Right lobe of liver (tissue), 4 donors: ENCODE results near the gene ZNF354B.

ENCODE experiments used
- POLR2A ChIP-seq: fragments of 450-650 bp; IDR thresholded peaks from one replicate; pipeline ENCODE4 v1.6.1; 2017; ENCODE audit warnings: antibody characterized with exemption, mild to moderate bottlenecking
- TF ChIP-seq, protein P1 (sequence below), 4 donors: fragments of 200-600 bp in 3 of 4; fragments of 450-650 bp in 1 of 4; IDR thresholded peaks; one replicate each; pipeline versions ENCODE4 v1.5.1 to v1.8.0; 2016 to 2022; ENCODE audit warnings: antibody characterized with exemption in 4 of 4, mild to moderate bottlenecking in 2 of 4
- donor health status: DM: no; HTN: no; CAD: no.
- donor health status: DM: no; HTN: no; CAD: no.
- donor health status: DM: no; HTN: yes; CAD: no.

DNA sequence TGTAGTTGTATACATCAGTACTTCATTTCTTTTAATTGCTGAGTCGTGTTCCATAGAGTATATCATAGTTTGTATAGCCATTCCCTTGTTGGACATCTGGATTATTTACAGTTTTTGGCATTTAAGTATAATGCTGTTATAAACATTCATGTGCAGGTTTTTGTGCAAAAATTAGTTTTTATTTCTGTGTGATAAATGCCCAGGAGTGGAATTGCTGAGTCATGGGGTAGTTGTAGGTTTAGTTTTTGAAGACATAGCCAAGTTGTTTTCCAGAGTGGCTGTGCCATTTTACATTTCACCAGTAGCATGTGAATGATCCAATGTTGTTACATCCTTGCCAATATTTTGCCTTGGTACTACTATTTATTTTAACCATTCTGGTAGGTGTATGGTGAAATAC, 12.5 kb downstream of the ZNF354B start:
- TF ChIP-seq, protein P1, sequence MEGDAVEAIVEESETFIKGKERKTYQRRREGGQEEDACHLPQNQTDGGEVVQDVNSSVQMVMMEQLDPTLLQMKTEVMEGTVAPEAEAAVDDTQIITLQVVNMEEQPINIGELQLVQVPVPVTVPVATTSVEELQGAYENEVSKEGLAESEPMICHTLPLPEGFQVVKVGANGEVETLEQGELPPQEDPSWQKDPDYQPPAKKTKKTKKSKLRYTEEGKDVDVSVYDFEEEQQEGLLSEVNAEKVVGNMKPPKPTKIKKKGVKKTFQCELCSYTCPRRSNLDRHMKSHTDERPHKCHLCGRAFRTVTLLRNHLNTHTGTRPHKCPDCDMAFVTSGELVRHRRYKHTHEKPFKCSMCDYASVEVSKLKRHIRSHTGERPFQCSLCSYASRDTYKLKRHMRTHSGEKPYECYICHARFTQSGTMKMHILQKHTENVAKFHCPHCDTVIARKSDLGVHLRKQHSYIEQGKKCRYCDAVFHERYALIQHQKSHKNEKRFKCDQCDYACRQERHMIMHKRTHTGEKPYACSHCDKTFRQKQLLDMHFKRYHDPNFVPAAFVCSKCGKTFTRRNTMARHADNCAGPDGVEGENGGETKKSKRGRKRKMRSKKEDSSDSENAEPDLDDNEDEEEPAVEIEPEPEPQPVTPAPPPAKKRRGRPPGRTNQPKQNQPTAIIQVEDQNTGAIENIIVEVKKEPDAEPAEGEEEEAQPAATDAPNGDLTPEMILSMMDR (IDR thresholded peaks at IDR 0.05) = no peak
- TF ChIP-seq POLR2A = no peak
